Stimulated activated CD4-positive, alpha-beta T cell treated with anti-CD3 and anti-CD28 coated beads, Interleukin-1b, Interleukin-23, amount 100 ng/mL, for 1 hour (primary cell): ENCODE measurements around the gene NBR1.
"Not testable (repeated sequence)": the region's sequence is repeated elsewhere in the genome, so short reads cannot be mapped to it uniquely, and the experiment has no call there.

Experiments used
- DNase-seq, 2 donors: peaks; one replicate each; pipeline ENCODE4 v3.0.0-alpha.2; 2020; ENCODE audit warnings: low read depth in 2 of 2

NBR1 gene

GRCh38 chr17:43216369-43216761, 45.4 kb downstream of the NBR1 start:
- DNase-seq: no peak

GRCh38 chr17:43216762-43217613, 46.0 kb downstream of the NBR1 start:
- no peak for DNase-seq

GRCh38 chr17:43217614-43218087, 46.6 kb downstream of the NBR1 start:
- DNase-seq: no peak

- DNase-seq: no peak
Measured at GRCh38 chr17:43219001-43219400, 48.0 kb downstream of the NBR1 start.

GRCh38 chr17:43219746-43220380, 48.8 kb downstream of the NBR1 start:
- DNase-seq: no peak

- no peak for DNase-seq
Measured at GRCh38 chr17:43220511-43221125, 49.6 kb downstream of the NBR1 start.

- DNase-seq: no peak
Measured at GRCh38 chr17:43224146-43224705, 53.2 kb downstream of the NBR1 start.

GRCh38 chr17:43226393-43226792, 55.4 kb downstream of the NBR1 start:
- DNase-seq: no peak

GRCh38 chr17:43228020-43228782, 57.2 kb downstream of the NBR1 start, which contains the start of gene CCDC200:
Gene CCDC200 (minus strand): TSS chr17:43228623. CDS start chr17:43228554, 69 bp downstream.
- not testable (repeated sequence) for DNase-seq

- not testable (repeated sequence) for DNase-seq
Measured at GRCh38 chr17:43231205-43232020, 60.4 kb downstream of the NBR1 start.

GRCh38 chr17:43232021-43232699, 61.1 kb downstream of the NBR1 start:
- DNase-seq: not testable (repeated sequence)

- DNase-seq: not testable (repeated sequence)
Measured at GRCh38 chr17:43233263-43233662, 62.2 kb downstream of the NBR1 start.

- not testable (repeated sequence) for DNase-seq
Measured at GRCh38 chr17:43233877-43234276, 62.9 kb downstream of the NBR1 start, which contains the start of gene RNU2-1. Gene RNU2-1 (minus strand): TSS chr17:43233977.

- DNase-seq: not testable (repeated sequence)
Measured at GRCh38 chr17:43239597-43239996, 68.6 kb downstream of the NBR1 start.

GRCh38 chr17:43240596-43241352, 69.8 kb downstream of the NBR1 start:
- DNase-seq: not testable (repeated sequence)

GRCh38 chr17:43246456-43246855, 75.4 kb downstream of the NBR1 start:
- not testable (repeated sequence) for DNase-seq
